GM12878 (cell line): ENCODE data around the gene APLP2. TPM values are rescaled to one million over a fixed set of nuclear protein-coding genes. Genes with fewer than 3 reads are reported as not detected.

Experiments used
- ATAC-seq: fragments of 200-7000 bp; cut with Tn5 transposase; 3 replicates; pipeline ENCODE4 v1.9.1; 2020; ENCODE audit warnings: mild to moderate bottlenecking, moderate library complexity
- BruUV-seq: library from RNA; stranded (reverse); fragments of 400-500 nt; replicated peaks from 2 replicates; lab custom pipeline; 2021; lab: Mats Ljungman, UMichigan
- CTCF ChIA-PET: fragments of 300-600 bp; sonication (Branson Sonifier 250); formaldehyde crosslinking; extraction: SDS; loops from one replicate; lab custom pipeline; 2021; ENCODE audit warnings: inconsistent platforms; lab: Yijun Ruan, JAX
- POLR2A ChIA-PET: fragments of 350-600 bp; formaldehyde crosslinking; extraction: SDS; loops from one replicate; lab custom pipeline; 2021; ENCODE audit warnings: inconsistent platforms; lab: Charles Lee
- RAD21 ChIA-PET: fragments of 300-600 bp; sonication (Branson Sonifier 250); formaldehyde crosslinking; loops from one replicate; lab custom pipeline; 2023; ENCODE audit warnings: antibody characterized with exemption; ENCODE audit not compliant: unreplicated experiment; lab: Charles Lee
- SMC1A ChIA-PET: fragments of 300-600 bp; sonication (Branson Sonifier 250); formaldehyde crosslinking; loops from one replicate; lab custom pipeline; 2023; ENCODE audit not compliant: unreplicated experiment, uncharacterized antibody; lab: Charles Lee
- DNase-seq: peaks from one replicate; pipeline ENCODE4 v3.0.0-alpha.2; 2011; ENCODE audit warnings: low read depth, low spot score
- FAIRE-seq: peaks from 3 replicates; lab custom pipeline; 2011; peaks lifted over from hg19 to GRCh38; lab: Jason Lieb, UNC
- H2AFZ ChIP-seq: 2 replicates; pipeline ENCODE4 v1.6.0; 2011; ENCODE audit warnings: low read depth, low read length, control low read depth; ENCODE audit not compliant: control insufficient read depth
- H3K27ac ChIP-seq: 2 replicates; pipeline ENCODE4 v1.5.1; 2011; ENCODE audit warnings: control low read depth; ENCODE audit not compliant: control insufficient read depth, insufficient read depth
- H3K27me3 ChIP-seq, 2 experiments: replicated peaks in 1 of 2; 2 replicates each; pipeline versions ENCODE4 v1.6.0 to v1.6.1; 2011; ENCODE audit warnings: low read length in 1 of 2; ENCODE audit not compliant: control insufficient read depth in 2 of 2, insufficient read depth in 2 of 2
- H3K36me3 ChIP-seq, 2 experiments: 2 replicates each; pipeline ENCODE4 v1.5.1; 2011; ENCODE audit warnings: low read length in 1 of 2; ENCODE audit not compliant: control insufficient read depth in 2 of 2, insufficient read depth in 2 of 2
- H3K4me1 ChIP-seq: 2 replicates; pipeline ENCODE4 v1.6.1; 2011; ENCODE audit warnings: mild to moderate bottlenecking, low read length, moderate library complexity, mixed read lengths; ENCODE audit not compliant: control insufficient read depth, insufficient read depth
- H3K4me2 ChIP-seq: 2 replicates; pipeline ENCODE4 v1.6.0; 2011; ENCODE audit warnings: control low read depth; ENCODE audit not compliant: control insufficient read depth, insufficient read depth
- H3K4me3 ChIP-seq: fragments of 200-600 bp; sonication (generic); 2 replicates; pipeline ENCODE4 v1.5.1; 2016
- H3K79me2 ChIP-seq: 2 replicates; pipeline ENCODE4 v1.6.0; 2011; ENCODE audit warnings: low read length; ENCODE audit not compliant: control insufficient read depth, insufficient read depth
- H3K9ac ChIP-seq: 2 replicates; pipeline ENCODE4 v1.8.0; 2011; ENCODE audit warnings: low read length, control low read depth, mixed read lengths; ENCODE audit not compliant: control insufficient read depth, insufficient read depth
- H3K9me3 ChIP-seq: replicated peaks from 3 replicates; pipeline ENCODE4 v1.5.1; 2011; ENCODE audit warnings: mild to moderate bottlenecking, low read length; ENCODE audit not compliant: control insufficient read depth, insufficient read depth
- H4K20me1 ChIP-seq: 2 replicates; pipeline ENCODE4 v1.6.0; 2011; ENCODE audit not compliant: control insufficient read depth, insufficient read depth
- CBX5 ChIP-seq: sonication (generic); IDR thresholded peaks from 2 replicates; pipeline ENCODE4 v1.6.1; 2016; ENCODE audit warnings: low read depth, moderate library complexity, mild to moderate bottlenecking, inconsistent platforms
- CHD2 ChIP-seq: IDR thresholded peaks from 2 replicates; pipeline ENCODE4 v1.6.1; 2011; ENCODE audit warnings: low read depth, low read length, improper control_type of control experiment, borderline replicate concordance
- CREM ChIP-seq: IDR thresholded peaks from 2 replicates; pipeline ENCODE4 v1.6.1; 2014; ENCODE audit warnings: antibody characterized with exemption, low read depth
- ETV6 ChIP-seq, 2 experiments: fragments of 450-650 bp in 1 of 2; IDR thresholded peaks in 1 of 2; conservative IDR thresholded peaks in 1 of 2; 2 replicates each; pipeline ENCODE4 v1.6.1; 2014; ENCODE audit warnings: antibody characterized with exemption in 1 of 2, borderline replicate concordance in 1 of 2, low read depth in 1 of 2, mild to moderate bottlenecking in 1 of 2, moderate library complexity in 1 of 2
- MYC ChIP-seq: IDR thresholded peaks from 2 replicates; pipeline ENCODE4 v1.6.1; 2011; ENCODE audit warnings: mild to moderate bottlenecking, low read length, moderate library complexity, inconsistent platforms; ENCODE audit not compliant: insufficient read depth, insufficient replicate concordance, insufficient read length, severe bottlenecking
- POLR2AphosphoS5 ChIP-seq: IDR thresholded peaks from 2 replicates; pipeline ENCODE4 v1.6.1; 2011; ENCODE audit warnings: mild to moderate bottlenecking, low read length, inconsistent platforms
- RAD21 ChIP-seq: IDR thresholded peaks from 2 replicates; pipeline ENCODE4 v1.6.1; 2011; ENCODE audit warnings: mild to moderate bottlenecking, low read depth, low read length, moderate library complexity; ENCODE audit not compliant: insufficient read depth
- RBBP5 ChIP-seq: fragments of 200-600 bp; sonication (generic); conservative IDR thresholded peaks from 2 replicates; pipeline ENCODE4 v1.6.1; 2016
- RUNX3 ChIP-seq: IDR thresholded peaks from 2 replicates; pipeline ENCODE4 v1.6.1; 2012; ENCODE audit warnings: low read length, inconsistent platforms
- SUZ12 ChIP-seq: fragments of 200-600 bp; sonication (generic); IDR thresholded peaks from one replicate; pipeline ENCODE4 v1.6.1; 2018; ENCODE audit warnings: antibody characterized with exemption, mild to moderate bottlenecking; ENCODE audit not compliant: unreplicated experiment
- ZBED1 ChIP-seq: IDR thresholded peaks from 2 replicates; pipeline ENCODE4 v1.6.1; 2016; ENCODE audit warnings: borderline replicate concordance
- ZNF622 ChIP-seq: fragments of 450-650 bp; IDR thresholded peaks from 2 replicates; pipeline ENCODE4 v1.6.1; 2017; ENCODE audit warnings: mild to moderate bottlenecking, inconsistent platforms
- ZSCAN29 ChIP-seq: fragments of 450-650 bp; IDR thresholded peaks from 2 replicates; pipeline ENCODE4 v1.6.1; 2017; ENCODE audit warnings: mild to moderate bottlenecking, moderate library complexity
- WGBS: methylation state at CpG from one replicate; pipeline ENCODE4 v1.1.6; 2016; ENCODE audit warnings: low lambda C conversion rate; ENCODE audit not compliant: insufficient replicate concordance, insufficient coverage; ENCODE audit errors: missing lambda C conversion rate; 5-methylcytosine and 5-hydroxymethylcytosine counted together
- in situ Hi-C: fragments of 300-500 bp; cut with MboI; formaldehyde crosslinking; loops from 9 replicates; pipeline ENCODE4 v1.14.3; 2018; ENCODE audit warnings: mixed read lengths
- intact Hi-C: fragments of 100-400 bp; cut with micrococcal nuclease; formaldehyde crosslinking; loops from one replicate; pipeline ENCODE4 v1.14.2; 2022; ENCODE audit not compliant: unreplicated experiment
- polyA plus RNA-seq, 11 experiments: library from polyadenylated mRNA; depleted of rRNA in 4 of 11; unstranded in 6 of 11; stranded (reverse) in 5 of 11; fragments of >200 nt; fragmentation: Nextera tagmentation in 4 of 11; fragmentation: Illumina TruSeq in 1 of 11; extraction: Ambion mirVana in 4 of 11; extraction: Trizol in 1 of 11; gene quantifications; 1 replicate in 1 of 11; 2 replicates in 10 of 11; pipeline versions ENCODE4 v1.2.1 to v1.2.3, GENCODE V29; 2011 to 2016; ENCODE audit warnings: inconsistent platforms in 2 of 11, missing spikeins in 2 of 11, low read depth in 1 of 11
- total RNA-seq, 4 experiments: library from RNA; depleted of rRNA in 3 of 4; stranded (reverse); fragments of >200 nt in 3 of 4; fragmentation: Illumina TruSeq in 1 of 4; extraction: Trizol in 1 of 4; gene quantifications; 2 replicates each; pipeline versions ENCODE4 v1.2.1 to v1.2.3, GENCODE V29; 2013 to 2021
- TF ChIP-seq, protein P1 (sequence below): fragments of 450-650 bp; IDR thresholded peaks from 2 replicates; pipeline ENCODE4 v1.6.1; 2018; ENCODE audit warnings: borderline replicate concordance, mild to moderate bottlenecking; ENCODE audit not compliant: partially characterized antibody
- TF ChIP-seq, protein P2 (sequence below): IDR thresholded peaks from 2 replicates; pipeline ENCODE4 v1.6.1; 2012; ENCODE audit warnings: low read depth, low read length, improper control_type of control experiment
- TF ChIP-seq, protein P3 (sequence below): IDR thresholded peaks from 2 replicates; pipeline ENCODE4 v1.6.1; 2012; ENCODE audit warnings: mild to moderate bottlenecking, low read depth, low read length

The APLP2 gene
- total and polyA plus RNA-seq, 10 of the 15 experiments (the other 5 are each of a cell fraction or from before 2014, with no cell fraction given), result 2.3 to 38.8 (median 21.3) TPM

DNA sequence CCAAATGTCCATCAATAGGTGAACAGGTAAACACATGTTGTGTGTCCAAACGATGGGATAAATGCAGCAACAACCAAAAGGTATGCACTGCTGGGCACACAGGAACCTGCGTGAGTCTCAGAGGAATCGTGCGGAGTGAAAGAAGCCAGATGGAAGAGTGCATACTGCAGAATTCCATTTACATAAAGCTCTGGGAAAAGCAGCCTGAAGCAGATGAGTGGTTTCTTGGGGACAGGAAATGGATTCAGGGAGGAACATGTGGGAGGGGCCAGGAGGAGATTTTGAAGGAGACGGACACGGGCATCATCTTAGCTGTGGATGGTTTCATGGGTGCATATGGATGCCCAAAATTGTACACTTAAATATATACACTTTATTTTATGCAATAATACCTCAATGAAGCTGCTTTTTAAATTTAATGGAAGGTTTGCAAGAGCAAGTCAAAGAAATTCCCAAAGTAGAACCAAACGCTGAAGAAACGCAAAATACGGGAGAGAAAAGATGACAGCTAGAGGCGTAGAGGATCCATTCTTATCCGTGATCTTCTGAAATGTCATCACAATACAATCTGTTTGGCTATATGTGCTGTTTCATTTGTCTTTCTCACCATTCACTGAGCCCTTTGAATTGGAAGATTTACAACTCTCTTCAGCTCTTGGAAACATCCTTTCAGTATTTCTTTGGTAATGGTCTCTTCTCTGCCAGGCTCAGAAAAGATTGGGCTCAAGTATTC is 114.3 kb downstream of the APLP2 start:
- H3K4me1 ChIP-seq, result peaks cover 27% of the 10 kb centered on the region
- no peaks in the 10 kb centered on the region for H3K27me3 ChIP-seq
- no peaks in the 10 kb centered on the region for H3K36me3 ChIP-seq
- no TSS peak for BruUV-seq
- no peak overlapping the region for H3K4me2 ChIP-seq
- FAIRE-seq (no peak), ATAC-seq (no peak), DNase-seq (no peak)
- TF ChIP-seq CBX5 (no peak), CHD2 (no peak), RBBP5 (no peak), SUZ12 (no peak), MYC (no peak), RAD21 (no peak), POLR2AphosphoS5 (no peak), ZNF622 (no peak), ZSCAN29 (no peak), ETV6 (conservative IDR thresholded peaks at IDR 0.05 in 1 of 2, IDR thresholded peaks at IDR 0.05 in 1 of 2; ENCODE audit: borderline replicate concordance in 1 of 2, low read depth in 1 of 2) (no peak), ZBED1 (no peak), RUNX3 (no peak), CREM (no peak)
- TF ChIP-seq, protein P1, sequence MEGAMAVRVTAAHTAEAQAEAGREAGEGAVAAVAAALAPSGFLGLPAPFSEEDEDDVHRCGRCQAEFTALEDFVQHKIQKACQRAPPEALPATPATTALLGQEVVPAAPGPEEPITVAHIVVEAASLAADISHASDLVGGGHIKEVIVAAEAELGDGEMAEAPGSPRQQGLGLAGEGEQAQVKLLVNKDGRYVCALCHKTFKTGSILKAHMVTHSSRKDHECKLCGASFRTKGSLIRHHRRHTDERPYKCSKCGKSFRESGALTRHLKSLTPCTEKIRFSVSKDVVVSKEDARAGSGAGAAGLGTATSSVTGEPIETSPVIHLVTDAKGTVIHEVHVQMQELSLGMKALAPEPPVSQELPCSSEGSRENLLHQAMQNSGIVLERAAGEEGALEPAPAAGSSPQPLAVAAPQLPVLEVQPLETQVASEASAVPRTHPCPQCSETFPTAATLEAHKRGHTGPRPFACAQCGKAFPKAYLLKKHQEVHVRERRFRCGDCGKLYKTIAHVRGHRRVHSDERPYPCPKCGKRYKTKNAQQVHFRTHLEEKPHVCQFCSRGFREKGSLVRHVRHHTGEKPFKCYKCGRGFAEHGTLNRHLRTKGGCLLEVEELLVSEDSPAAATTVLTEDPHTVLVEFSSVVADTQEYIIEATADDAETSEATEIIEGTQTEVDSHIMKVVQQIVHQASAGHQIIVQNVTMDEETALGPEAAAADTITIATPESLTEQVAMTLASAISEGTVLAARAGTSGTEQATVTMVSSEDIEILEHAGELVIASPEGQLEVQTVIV, result no peak
- TF ChIP-seq, protein P2, sequence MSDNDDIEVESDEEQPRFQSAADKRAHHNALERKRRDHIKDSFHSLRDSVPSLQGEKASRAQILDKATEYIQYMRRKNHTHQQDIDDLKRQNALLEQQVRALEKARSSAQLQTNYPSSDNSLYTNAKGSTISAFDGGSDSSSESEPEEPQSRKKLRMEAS, result no peak
- TF ChIP-seq, protein P3, sequence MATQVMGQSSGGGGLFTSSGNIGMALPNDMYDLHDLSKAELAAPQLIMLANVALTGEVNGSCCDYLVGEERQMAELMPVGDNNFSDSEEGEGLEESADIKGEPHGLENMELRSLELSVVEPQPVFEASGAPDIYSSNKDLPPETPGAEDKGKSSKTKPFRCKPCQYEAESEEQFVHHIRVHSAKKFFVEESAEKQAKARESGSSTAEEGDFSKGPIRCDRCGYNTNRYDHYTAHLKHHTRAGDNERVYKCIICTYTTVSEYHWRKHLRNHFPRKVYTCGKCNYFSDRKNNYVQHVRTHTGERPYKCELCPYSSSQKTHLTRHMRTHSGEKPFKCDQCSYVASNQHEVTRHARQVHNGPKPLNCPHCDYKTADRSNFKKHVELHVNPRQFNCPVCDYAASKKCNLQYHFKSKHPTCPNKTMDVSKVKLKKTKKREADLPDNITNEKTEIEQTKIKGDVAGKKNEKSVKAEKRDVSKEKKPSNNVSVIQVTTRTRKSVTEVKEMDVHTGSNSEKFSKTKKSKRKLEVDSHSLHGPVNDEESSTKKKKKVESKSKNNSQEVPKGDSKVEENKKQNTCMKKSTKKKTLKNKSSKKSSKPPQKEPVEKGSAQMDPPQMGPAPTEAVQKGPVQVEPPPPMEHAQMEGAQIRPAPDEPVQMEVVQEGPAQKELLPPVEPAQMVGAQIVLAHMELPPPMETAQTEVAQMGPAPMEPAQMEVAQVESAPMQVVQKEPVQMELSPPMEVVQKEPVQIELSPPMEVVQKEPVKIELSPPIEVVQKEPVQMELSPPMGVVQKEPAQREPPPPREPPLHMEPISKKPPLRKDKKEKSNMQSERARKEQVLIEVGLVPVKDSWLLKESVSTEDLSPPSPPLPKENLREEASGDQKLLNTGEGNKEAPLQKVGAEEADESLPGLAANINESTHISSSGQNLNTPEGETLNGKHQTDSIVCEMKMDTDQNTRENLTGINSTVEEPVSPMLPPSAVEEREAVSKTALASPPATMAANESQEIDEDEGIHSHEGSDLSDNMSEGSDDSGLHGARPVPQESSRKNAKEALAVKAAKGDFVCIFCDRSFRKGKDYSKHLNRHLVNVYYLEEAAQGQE, result no peak
- no peak overlapping the region for H2AFZ ChIP-seq
- H3K27ac ChIP-seq, result no peak overlapping the region
- no peaks in the 10 kb centered on the region for H3K9me3 ChIP-seq
- SMC1A ChIA-PET, result interaction anchor here (0.7 to 2.0 kb wide), 4 partner anchors 10 to 38 kb away, joined by 3 to 7 read pairs (median 3); no protein-coding TSS in a partner anchor
- no peaks in the 10 kb centered on the region for H4K20me1 ChIP-seq
- intact Hi-C loops, result loop anchor here (5.0 kb wide), 1 partner anchor 37 kb away; no protein-coding TSS in a partner anchor
- H3K79me2 ChIP-seq, result no peaks in the 10 kb centered on the region
- no peak overlapping the region for H3K4me3 ChIP-seq
- RAD21 ChIA-PET, result interaction anchor here (1.5 kb wide), 1 partner anchor 33 kb away, joined by 5 read pairs; no protein-coding TSS in a partner anchor
- CTCF ChIA-PET, result interaction anchor here (0.8 to 2.4 kb wide), 6 partner anchors 12 to 52 kb away, joined by 3 to 6 read pairs (median 4); no protein-coding TSS in a partner anchor
- H3K9ac ChIP-seq, result no peak overlapping the region
- in situ Hi-C loops, result no loop called here
- POLR2A ChIA-PET, result interaction anchor here (0.6 to 1.0 kb wide), 4 partner anchors 9 to 106 kb away, joined by 3 read pairs; no protein-coding TSS in a partner anchor
- WGBS, result 75% methylated on average over 11 of the region's 11 CpGs
